ENCODE data around the gene RAB11FIP3. TPM values are rescaled to one million over a fixed set of nuclear protein-coding genes. Genes with fewer than 3 reads are reported as not detected.

The RAB11FIP3 gene
- total and polyA plus RNA-seq, 2 of the 13 experiments (the other 11 are each of a cell fraction or from before 2014, with no cell fraction given): 34.3 to 57.6 TPM

DNA sequence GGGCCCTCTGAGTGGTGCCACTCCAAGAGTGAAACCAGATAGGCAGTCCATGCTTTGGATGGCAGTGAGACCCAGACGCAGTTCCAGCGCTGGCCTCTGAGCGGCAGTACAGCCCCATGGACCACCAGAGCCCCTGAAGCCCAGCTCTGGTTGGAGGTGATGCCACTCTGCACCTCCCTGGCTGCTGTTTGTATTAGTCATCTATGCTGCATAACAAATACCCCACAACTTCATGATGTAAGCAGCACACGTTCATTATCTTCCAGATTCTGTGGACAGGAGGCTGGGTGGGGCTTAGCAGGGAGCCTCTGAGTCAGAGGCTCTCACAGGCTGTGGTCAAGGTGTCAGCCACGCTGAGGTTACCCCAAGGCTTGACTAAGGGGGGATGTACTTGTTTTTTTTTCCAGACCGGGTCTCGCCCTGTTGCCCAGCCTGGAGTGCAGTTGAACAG lies 33.5 kb upstream of the RAB11FIP3 start (continued):
- TF ChIP-seq IRF1 (CRISPR knock-in tag; IDR thresholded peaks at IDR 0.05; ENCODE audit: low read depth) (no peak), ZNF460 (CRISPR knock-in tag; IDR thresholded peaks at IDR 0.05; ENCODE audit: borderline replicate concordance) (no peak), ZNF17 (CRISPR knock-in tag; IDR thresholded peaks at IDR 0.05) (no peak), ZNF567 (CRISPR knock-in tag; IDR thresholded peaks at IDR 0.05; ENCODE audit: borderline replicate concordance) (no peak), GATAD2A (CRISPR knock-in tag; IDR thresholded peaks at IDR 0.05) (peak; percentile 34; the same call in 1 of the 2 replicates), ATF4 (CRISPR knock-in tag; IDR thresholded peaks at IDR 0.05) (no peak), ZNF605 (CRISPR knock-in tag; IDR thresholded peaks at IDR 0.05) (0 out of 2 replicates have a peak, but pooled peaks have one; percentile 42), CHCHD3 (CRISPR knock-in tag; IDR thresholded peaks at IDR 0.05) (no peak), FOSL1 (CRISPR knock-in tag; IDR thresholded peaks at IDR 0.05; ENCODE audit: borderline replicate concordance) (no peak), KDM2A (CRISPR knock-in tag; IDR thresholded peaks at IDR 0.05; ENCODE audit: borderline replicate concordance, low read depth) (peak; percentile 49; the same call in 1 of the 2 replicates), JARID2 (CRISPR knock-in tag; IDR thresholded peaks at IDR 0.05; ENCODE audit: insufficient replicate concordance) (no peak), ZSCAN9 (CRISPR knock-in tag; IDR thresholded peaks at IDR 0.05; ENCODE audit: borderline replicate concordance) (no peak), ZNF326 (CRISPR knock-in tag; IDR thresholded peaks at IDR 0.05; ENCODE audit: borderline replicate concordance) (no peak), ZNF296 (CRISPR knock-in tag; conservative IDR thresholded peaks at IDR 0.05) (no peak), TGIF2 (CRISPR knock-in tag; IDR thresholded peaks at IDR 0.05) (no peak), RAD21 (CRISPR knock-in tag; IDR thresholded peaks at IDR 0.05) (peak; percentile 94), STAT5B (CRISPR knock-in tag; IDR thresholded peaks at IDR 0.05) (no peak), SMC3 (IDR thresholded peaks at IDR 0.05; ENCODE audit: low read length) (peak; percentile 75), HMGXB4 (CRISPR knock-in tag; IDR thresholded peaks at IDR 0.05; ENCODE audit: borderline replicate concordance in 1 of 2, low read depth in 1 of 2) (peak; percentile 38 to 39; a peak in 1 of 4 replicates), ZNF383 (CRISPR knock-in tag; IDR thresholded peaks at IDR 0.05; ENCODE audit: borderline replicate concordance) (no peak), ZNF549 (CRISPR knock-in tag; IDR thresholded peaks at IDR 0.05) (no peak)
- TF ChIP-seq, protein P1, sequence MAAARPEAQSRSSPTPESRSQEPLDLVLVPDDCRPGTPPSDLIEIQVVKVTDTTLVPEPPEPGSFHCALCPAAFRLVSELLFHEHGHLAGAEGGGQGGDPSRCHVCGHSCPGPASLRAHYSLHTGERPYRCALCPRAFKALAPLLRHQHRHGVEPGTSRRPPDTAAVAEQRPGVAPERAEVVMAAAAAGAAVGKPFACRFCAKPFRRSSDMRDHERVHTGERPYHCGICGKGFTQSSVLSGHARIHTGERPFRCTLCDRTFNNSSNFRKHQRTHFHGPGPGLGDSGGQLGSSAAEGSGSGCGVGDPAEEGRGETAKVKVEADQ (CRISPR knock-in tag; IDR thresholded peaks at IDR 0.05; ENCODE audit: borderline replicate concordance): no peak
- TF ChIP-seq, protein P2, sequence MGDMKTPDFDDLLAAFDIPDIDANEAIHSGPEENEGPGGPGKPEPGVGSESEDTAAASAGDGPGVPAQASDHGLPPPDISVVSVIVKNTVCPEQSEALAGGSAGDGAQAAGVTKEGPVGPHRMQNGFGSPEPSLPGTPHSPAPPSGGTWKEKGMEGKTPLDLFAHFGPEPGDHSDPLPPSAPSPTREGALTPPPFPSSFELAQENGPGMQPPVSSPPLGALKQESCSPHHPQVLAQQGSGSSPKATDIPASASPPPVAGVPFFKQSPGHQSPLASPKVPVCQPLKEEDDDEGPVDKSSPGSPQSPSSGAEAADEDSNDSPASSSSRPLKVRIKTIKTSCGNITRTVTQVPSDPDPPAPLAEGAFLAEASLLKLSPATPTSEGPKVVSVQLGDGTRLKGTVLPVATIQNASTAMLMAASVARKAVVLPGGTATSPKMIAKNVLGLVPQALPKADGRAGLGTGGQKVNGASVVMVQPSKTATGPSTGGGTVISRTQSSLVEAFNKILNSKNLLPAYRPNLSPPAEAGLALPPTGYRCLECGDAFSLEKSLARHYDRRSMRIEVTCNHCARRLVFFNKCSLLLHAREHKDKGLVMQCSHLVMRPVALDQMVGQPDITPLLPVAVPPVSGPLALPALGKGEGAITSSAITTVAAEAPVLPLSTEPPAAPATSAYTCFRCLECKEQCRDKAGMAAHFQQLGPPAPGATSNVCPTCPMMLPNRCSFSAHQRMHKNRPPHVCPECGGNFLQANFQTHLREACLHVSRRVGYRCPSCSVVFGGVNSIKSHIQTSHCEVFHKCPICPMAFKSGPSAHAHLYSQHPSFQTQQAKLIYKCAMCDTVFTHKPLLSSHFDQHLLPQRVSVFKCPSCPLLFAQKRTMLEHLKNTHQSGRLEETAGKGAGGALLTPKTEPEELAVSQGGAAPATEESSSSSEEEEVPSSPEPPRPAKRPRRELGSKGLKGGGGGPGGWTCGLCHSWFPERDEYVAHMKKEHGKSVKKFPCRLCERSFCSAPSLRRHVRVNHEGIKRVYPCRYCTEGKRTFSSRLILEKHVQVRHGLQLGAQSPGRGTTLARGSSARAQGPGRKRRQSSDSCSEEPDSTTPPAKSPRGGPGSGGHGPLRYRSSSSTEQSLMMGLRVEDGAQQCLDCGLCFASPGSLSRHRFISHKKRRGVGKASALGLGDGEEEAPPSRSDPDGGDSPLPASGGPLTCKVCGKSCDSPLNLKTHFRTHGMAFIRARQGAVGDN (CRISPR knock-in tag; IDR thresholded peaks at IDR 0.05): peak; percentile 56
